HG02623 (cell line): ENCODE measurements around the gene CEP135.
"Not testable (repeated sequence)": the region's sequence is repeated elsewhere in the genome, so short reads cannot be mapped to it uniquely, and the experiment has no call there.

Experiments
- ATAC-seq: cut with Tn5 transposase; IDR thresholded peaks from one replicate; pipeline ENCODE4 v1.9.1; 2021; ENCODE audit warnings: moderate library complexity; ENCODE audit not compliant: unreplicated experiment

The CEP135 gene

GRCh38 chr4:56067826-56068225 lies 119.1 kb downstream of the CEP135 start:
- ATAC-seq, result no peak

- ATAC-seq, result not testable (repeated sequence)
Observed at GRCh38 chr4:56072730-56073129, 124.0 kb downstream of the CEP135 start.

GRCh38 chr4:56077676-56078075 lies 128.9 kb downstream of the CEP135 start:
- ATAC-seq, result no peak

GRCh38 chr4:56078866-56079265 lies 130.1 kb downstream of the CEP135 start:
- no peak for ATAC-seq

GRCh38 chr4:56080384-56080783 lies 131.6 kb downstream of the CEP135 start:
- ATAC-seq, result no peak

- ATAC-seq, result no peak
Observed at GRCh38 chr4:56082829-56083228, 134.1 kb downstream of the CEP135 start.
